Type B pancreatic cell (in vitro differentiated cells): ENCODE results near the gene CSGALNACT2. TPM values are rescaled to one million over a fixed set of nuclear protein-coding genes. Genes with fewer than 3 reads are reported as not detected.

Experiments used
- DNase-seq: peaks from one replicate; pipeline ENCODE4 v3.0.0; 2021; ENCODE audit warnings: mixed read lengths; ENCODE audit not compliant: unreplicated experiment; ENCODE audit errors: extremely low spot score
- H3K27ac Mint-ChIP-seq: 2 replicates; pipeline ENCODE4 v1.8.0; 2021; ENCODE audit warnings: mild to moderate bottlenecking, mixed read lengths
- H3K27me3 Mint-ChIP-seq: 2 replicates; pipeline ENCODE4 v1.8.0; 2021; ENCODE audit warnings: mixed read lengths
- H3K36me3 Mint-ChIP-seq: 2 replicates; pipeline ENCODE4 v1.8.0; 2021; ENCODE audit warnings: mixed read lengths
- H3K4me1 Mint-ChIP-seq: one replicate; pipeline ENCODE4 v1.8.0; 2021; ENCODE audit warnings: mixed read lengths; ENCODE audit not compliant: unreplicated experiment
- H3K4me3 Mint-ChIP-seq: 2 replicates; pipeline ENCODE4 v1.8.0; 2021; ENCODE audit warnings: mild to moderate bottlenecking, mixed read lengths
- H3K9me3 Mint-ChIP-seq: 2 replicates; pipeline ENCODE4 v1.8.0; 2021; ENCODE audit warnings: mixed read lengths
- CTCF ChIP-seq: fragments of 200-600 bp; sonication (generic); conservative IDR thresholded peaks from 2 replicates; pipeline ENCODE4 v1.5.0; 2021; ENCODE audit warnings: antibody characterized with exemption, mild to moderate bottlenecking
- total RNA-seq: library from RNA; stranded (reverse); gene quantifications from 2 replicates; pipeline ENCODE4 v1.2.1, GENCODE V29; 2021; ENCODE audit warnings: low replicate concordance

The CSGALNACT2 gene
- total RNA-seq, 1 donor from 2014 or later: 11.6 TPM

- no peak overlapping the region for H3K4me3 Mint-ChIP-seq
- H3K27ac Mint-ChIP-seq: no peak overlapping the region
- no peaks in the 10 kb centered on the region for H3K36me3 Mint-ChIP-seq
- peaks cover 13% of the 10 kb centered on the region for H3K4me1 Mint-ChIP-seq
- no peaks in the 10 kb centered on the region for H3K9me3 Mint-ChIP-seq
- TF ChIP-seq CTCF: no peak
- no peak for DNase-seq
- H3K27me3 Mint-ChIP-seq: peaks cover 6% of the 10 kb centered on the region
Observed at GRCh38 chr10:43132867-43133787, 5.1 kb upstream of the CSGALNACT2 start.

- no peak for DNase-seq
- H3K4me3 Mint-ChIP-seq: no peak overlapping the region
- TF ChIP-seq CTCF: no peak
- H3K9me3 Mint-ChIP-seq: no peaks in the 10 kb centered on the region
- peaks cover 5% of the 10 kb centered on the region for H3K27me3 Mint-ChIP-seq
- no peak overlapping the region for H3K27ac Mint-ChIP-seq
- H3K4me1 Mint-ChIP-seq: peaks cover 16% of the 10 kb centered on the region
- H3K36me3 Mint-ChIP-seq: no peaks in the 10 kb centered on the region
Observed at GRCh38 chr10:43134126-43134905, 3.9 kb upstream of the CSGALNACT2 start.

- TF ChIP-seq CTCF: no peak
- H3K27ac Mint-ChIP-seq: no peak overlapping the region
- H3K36me3 Mint-ChIP-seq: no peaks in the 10 kb centered on the region
- H3K4me3 Mint-ChIP-seq: no peak overlapping the region
- peaks cover 14% of the 10 kb centered on the region for H3K4me1 Mint-ChIP-seq
- DNase-seq: no peak
- no peaks in the 10 kb centered on the region for H3K9me3 Mint-ChIP-seq
- H3K27me3 Mint-ChIP-seq: peaks cover 3% of the 10 kb centered on the region
Observed at GRCh38 chr10:43135064-43135463, 3.2 kb upstream of the CSGALNACT2 start.

GRCh38 chr10:43135656-43136055 lies 2.6 kb upstream of the CSGALNACT2 start:
- Mint-ChIP-seq H3K27me3 (peaks cover 3% of the 10 kb centered on the region), H3K9me3 (no peaks in the 10 kb centered on the region), H3K27ac (peak overlapping the region; percentile 73), H3K4me3 (peak overlapping the region; percentile 96), H3K4me1 (peaks cover 18% of the 10 kb centered on the region), H3K36me3 (no peaks in the 10 kb centered on the region)
- no peak for TF ChIP-seq CTCF
- DNase-seq: no peak

- peak overlapping the region; percentile 73 for H3K27ac Mint-ChIP-seq
- no peak for DNase-seq
- peaks cover 3% of the 10 kb centered on the region for H3K27me3 Mint-ChIP-seq
- no peaks in the 10 kb centered on the region for H3K9me3 Mint-ChIP-seq
- peaks cover 20% of the 10 kb centered on the region for H3K4me1 Mint-ChIP-seq
- H3K4me3 Mint-ChIP-seq: peak overlapping the region; percentile 96
- H3K36me3 Mint-ChIP-seq: no peaks in the 10 kb centered on the region
- TF ChIP-seq CTCF: no peak
Observed at GRCh38 chr10:43136432-43136831, 1.8 kb upstream of the CSGALNACT2 start.
